Activated CD4-positive, alpha-beta T cell treated with anti-CD3 and anti-CD28 coated beads for 4 hours (primary cell): ENCODE results near the gene GNPAT.
"Not testable (repeated sequence)": the region's sequence is repeated elsewhere in the genome, so short reads cannot be mapped to it uniquely, and the experiment has no call there.

Experiments used
- DNase-seq, 2 donors: peaks; one replicate each; pipeline ENCODE4 v3.0.0-alpha.2; 2020

GNPAT gene

GRCh38 chr1:231240883-231241735 is at the start of gene GNPAT:
TSS of gene GNPAT (plus strand) at chr1:231241212. CDS start at chr1:231241379, 167 bp downstream.
- peak; percentile 89 for DNase-seq

GRCh38 chr1:231192620-231193163 is 48.3 kb upstream of the GNPAT start:
- no peak for DNase-seq

- DNase-seq: no peak
Observed at GRCh38 chr1:231193710-231194340, 47.2 kb upstream of the GNPAT start.

- DNase-seq: no peak
Observed at GRCh38 chr1:231194476-231194842, 46.6 kb upstream of the GNPAT start.

GRCh38 chr1:231194843-231195516 is 46.0 kb upstream of the GNPAT start:
- no peak for DNase-seq

- no peak for DNase-seq
Observed at GRCh38 chr1:231196307-231196706, 44.7 kb upstream of the GNPAT start.

- DNase-seq: no peak
Observed at GRCh38 chr1:231196728-231197127, 44.3 kb upstream of the GNPAT start.

GRCh38 chr1:231199868-231200267 is 41.1 kb upstream of the GNPAT start:
- DNase-seq: no peak

- DNase-seq: no peak
Observed at GRCh38 chr1:231200388-231201031, 40.5 kb upstream of the GNPAT start.

GRCh38 chr1:231201375-231201978 is 39.5 kb upstream of the GNPAT start:
- DNase-seq: no peak

GRCh38 chr1:231201979-231202633 is 38.9 kb upstream of the GNPAT start:
- no peak for DNase-seq

GRCh38 chr1:231203259-231204057 is 37.6 kb upstream of the GNPAT start:
- no peak for DNase-seq

GRCh38 chr1:231206856-231207255 is 34.2 kb upstream of the GNPAT start:
- DNase-seq: no peak

GRCh38 chr1:231207437-231207836 is 33.6 kb upstream of the GNPAT start:
- DNase-seq: no peak

GRCh38 chr1:231208980-231209379 is 32.0 kb upstream of the GNPAT start:
- no peak for DNase-seq

GRCh38 chr1:231209531-231209930 is 31.5 kb upstream of the GNPAT start:
- DNase-seq: no peak

- no peak for DNase-seq
Observed at GRCh38 chr1:231210126-231210525, 30.9 kb upstream of the GNPAT start.

- peak; percentile 85 to 92 for DNase-seq
Observed at GRCh38 chr1:231211005-231211857, 29.8 kb upstream of the GNPAT start.

- DNase-seq: not testable (repeated sequence)
Observed at GRCh38 chr1:231212301-231212700, 28.7 kb upstream of the GNPAT start.
